Measurements from ENCODE around the gene SH3TC1.

- TF ChIP-seq, protein P1, sequence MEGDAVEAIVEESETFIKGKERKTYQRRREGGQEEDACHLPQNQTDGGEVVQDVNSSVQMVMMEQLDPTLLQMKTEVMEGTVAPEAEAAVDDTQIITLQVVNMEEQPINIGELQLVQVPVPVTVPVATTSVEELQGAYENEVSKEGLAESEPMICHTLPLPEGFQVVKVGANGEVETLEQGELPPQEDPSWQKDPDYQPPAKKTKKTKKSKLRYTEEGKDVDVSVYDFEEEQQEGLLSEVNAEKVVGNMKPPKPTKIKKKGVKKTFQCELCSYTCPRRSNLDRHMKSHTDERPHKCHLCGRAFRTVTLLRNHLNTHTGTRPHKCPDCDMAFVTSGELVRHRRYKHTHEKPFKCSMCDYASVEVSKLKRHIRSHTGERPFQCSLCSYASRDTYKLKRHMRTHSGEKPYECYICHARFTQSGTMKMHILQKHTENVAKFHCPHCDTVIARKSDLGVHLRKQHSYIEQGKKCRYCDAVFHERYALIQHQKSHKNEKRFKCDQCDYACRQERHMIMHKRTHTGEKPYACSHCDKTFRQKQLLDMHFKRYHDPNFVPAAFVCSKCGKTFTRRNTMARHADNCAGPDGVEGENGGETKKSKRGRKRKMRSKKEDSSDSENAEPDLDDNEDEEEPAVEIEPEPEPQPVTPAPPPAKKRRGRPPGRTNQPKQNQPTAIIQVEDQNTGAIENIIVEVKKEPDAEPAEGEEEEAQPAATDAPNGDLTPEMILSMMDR (IDR thresholded peaks at IDR 0.05; ENCODE audit: insufficient read depth, low read length): no peak
- no peak for TF ChIP-seq POLR2AphosphoS5 (IDR thresholded peaks at IDR 0.05; ENCODE audit: low read depth)
Observed at GRCh38 chr4:8255698-8256441, 56.8 kb downstream of the SH3TC1 start.
